Ishikawa (cell line): Measurements from ENCODE around the gene LTF.

ENCODE experiments used
- CEBPB ChIP-seq: IDR thresholded peaks from 2 replicates; pipeline ENCODE4 v1.6.1; 2012
- CREB1 ChIP-seq: IDR thresholded peaks from 2 replicates; pipeline ENCODE4 v1.6.1; 2012; ENCODE audit warnings: low read depth
- EGR1 ChIP-seq: IDR thresholded peaks from 2 replicates; pipeline ENCODE4 v1.6.1; 2012
- EP300 ChIP-seq: IDR thresholded peaks from 2 replicates; pipeline ENCODE4 v1.6.1; 2012; ENCODE audit warnings: borderline replicate concordance
- FOXM1 ChIP-seq: IDR thresholded peaks from 2 replicates; pipeline ENCODE4 v1.6.1; 2012; ENCODE audit warnings: low read depth, borderline replicate concordance
- NFIC ChIP-seq: IDR thresholded peaks from 2 replicates; pipeline ENCODE4 v1.6.1; 2012
- RAD21 ChIP-seq: IDR thresholded peaks from 2 replicates; pipeline ENCODE4 v1.6.1; 2012; ENCODE audit warnings: low read depth
- TAF1 ChIP-seq: IDR thresholded peaks from 2 replicates; pipeline ENCODE4 v1.6.1; 2012; ENCODE audit warnings: low read depth, mild to moderate bottlenecking
- TCF12 ChIP-seq: IDR thresholded peaks from 2 replicates; pipeline ENCODE4 v1.6.1; 2012; ENCODE audit warnings: low read depth
- TEAD4 ChIP-seq: IDR thresholded peaks from 2 replicates; pipeline ENCODE4 v1.6.1; 2012
- USF1 ChIP-seq: IDR thresholded peaks from 2 replicates; pipeline ENCODE4 v1.6.1; 2012
- YY1 ChIP-seq: IDR thresholded peaks from 2 replicates; pipeline ENCODE4 v1.6.1; 2012; ENCODE audit warnings: low read depth
- ZBTB7A ChIP-seq: IDR thresholded peaks from 2 replicates; pipeline ENCODE4 v1.6.1; 2012; ENCODE audit warnings: low read depth
- TF ChIP-seq, protein P1 (sequence below): IDR thresholded peaks from 2 replicates; pipeline ENCODE4 v1.6.1; 2012

DNA sequence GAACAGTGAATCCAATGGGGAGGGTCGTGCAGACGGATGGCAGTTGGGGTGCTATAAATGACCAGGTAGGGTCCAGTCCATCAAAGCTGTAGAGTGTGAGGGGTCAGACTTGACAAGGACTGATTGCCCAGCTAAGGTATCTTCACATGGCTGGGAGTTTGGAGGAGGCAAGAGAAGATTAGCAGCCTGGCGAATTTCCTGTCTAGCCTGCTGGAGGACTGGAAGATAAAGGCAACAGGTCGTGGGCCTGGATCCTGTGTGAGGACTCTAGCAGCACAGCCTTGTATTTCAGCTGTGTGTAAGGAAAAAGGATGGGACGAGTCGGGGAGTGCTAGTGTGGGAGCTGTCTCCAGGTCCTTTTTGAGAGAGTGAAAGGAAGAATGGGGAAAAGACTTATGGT lies 75.4 kb downstream of the LTF start:
- TF ChIP-seq EP300 (no peak), YY1 (no peak), CREB1 (no peak), TAF1 (no peak), RAD21 (no peak), TCF12 (no peak), EGR1 (no peak), ZBTB7A (no peak), TEAD4 (no peak), CEBPB (no peak), FOXM1 (no peak), NFIC (no peak), USF1 (no peak)
- TF ChIP-seq, protein P1, sequence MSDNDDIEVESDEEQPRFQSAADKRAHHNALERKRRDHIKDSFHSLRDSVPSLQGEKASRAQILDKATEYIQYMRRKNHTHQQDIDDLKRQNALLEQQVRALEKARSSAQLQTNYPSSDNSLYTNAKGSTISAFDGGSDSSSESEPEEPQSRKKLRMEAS: no peak
